HG02642 (cell line): ENCODE measurements around the gene ZNF736.
"Not testable (repeated sequence)": the region's sequence is repeated elsewhere in the genome, so short reads cannot be mapped to it uniquely, and the experiment has no call there.

ENCODE experiments used
- ATAC-seq: cut with Tn5 transposase; IDR thresholded peaks from one replicate; pipeline ENCODE4 v1.9.1; 2021; ENCODE audit warnings: mild to moderate bottlenecking; ENCODE audit not compliant: unreplicated experiment, poor library complexity

ZNF736 gene

GRCh38 chr7:64313740-64314491 lies at the start of gene ZNF736:
ZNF736 (plus strand) TSS chr7:64313961; CDS start chr7:64314151, 190 bp downstream.
- ATAC-seq, result peak; percentile 100

- ATAC-seq, result no peak
These were observed 47.3 kb upstream of the ZNF736 start for GRCh38 chr7:64266341-64266919.

GRCh38 chr7:64277630-64278029 lies 36.1 kb upstream of the ZNF736 start:
- ATAC-seq, result no peak

GRCh38 chr7:64294701-64295420 lies 18.9 kb upstream of the ZNF736 start:
- ATAC-seq, result no peak

GRCh38 chr7:64297418-64297817 lies 16.3 kb upstream of the ZNF736 start:
- not testable (repeated sequence) for ATAC-seq

- no peak for ATAC-seq
These were observed 12.9 kb upstream of the ZNF736 start for GRCh38 chr7:64300641-64301405.

- peak; percentile 99 for ATAC-seq
These were observed 6.3 kb upstream of the ZNF736 start for GRCh38 chr7:64307254-64308015.

- ATAC-seq, result no peak
These were observed 5.8 kb upstream of the ZNF736 start for GRCh38 chr7:64308016-64308270.

GRCh38 chr7:64310426-64310825 lies 3.3 kb upstream of the ZNF736 start:
- ATAC-seq, result no peak

- ATAC-seq, result no peak
These were observed 935 bp upstream of the ZNF736 start for GRCh38 chr7:64312826-64313225.

- ATAC-seq, result no peak
These were observed 805 bp downstream of the ZNF736 start for GRCh38 chr7:64314566-64314965.

GRCh38 chr7:64316031-64316742 lies 2.4 kb downstream of the ZNF736 start:
- ATAC-seq, result not testable (repeated sequence)

- ATAC-seq, result peak; percentile 58
These were observed 7.1 kb downstream of the ZNF736 start for GRCh38 chr7:64320547-64321513.

- ATAC-seq, result not testable (repeated sequence)
These were observed 10.4 kb downstream of the ZNF736 start for GRCh38 chr7:64324166-64324565.

GRCh38 chr7:64348713-64349210 lies 35.0 kb downstream of the ZNF736 start:
- ATAC-seq, result not testable (repeated sequence)

- no peak for ATAC-seq
These were observed 45.8 kb downstream of the ZNF736 start for GRCh38 chr7:64359543-64359942.

- no peak for ATAC-seq
These were observed 57.4 kb downstream of the ZNF736 start for GRCh38 chr7:64371116-64371515.

- ATAC-seq, result no peak
These were observed 59.3 kb downstream of the ZNF736 start for GRCh38 chr7:64373017-64373416.
